ENCODE data around the gene CCDC88C. TPM values are rescaled to one million over a fixed set of nuclear protein-coding genes. Genes with fewer than 3 reads are reported as not detected.

The CCDC88C gene
- total RNA-seq, 1 experiment from 2014 or later = not detected

GRCh38 chr14:91327661-91328312 is 89.8 kb downstream of the CCDC88C start:
- DNase-seq (ENCODE audit: low read depth in 1 of 2, low spot score in 2 of 2) = no peak
- Histone ChIP-seq H3K9me3 (replicated peaks) (no peaks in the 10 kb centered on the region), H3K27ac (no peak overlapping the region), H3K27me3 (replicated peaks) (no peaks in the 10 kb centered on the region), H3K4me3 (no peak overlapping the region), H3K36me3 (no peaks in the 10 kb centered on the region), H3K4me1 (replicated peaks) (no peaks in the 10 kb centered on the region)

DNA sequence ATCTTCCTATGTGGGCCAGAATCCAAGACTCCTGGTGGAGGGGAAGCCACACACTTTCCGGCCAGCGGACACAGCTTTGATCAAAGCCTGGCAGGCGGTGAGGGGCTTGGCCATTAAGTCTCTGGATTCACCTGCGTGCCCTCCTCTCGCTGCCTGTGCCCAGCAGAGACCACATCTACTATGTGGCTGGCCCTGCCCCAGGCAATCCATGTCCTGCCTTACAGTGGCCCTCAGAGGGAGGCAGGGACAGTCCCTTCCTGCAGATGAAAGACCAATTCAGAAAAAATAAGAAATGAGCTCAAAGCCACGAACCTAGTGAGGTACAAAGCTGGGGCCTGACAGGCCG is 90.4 kb downstream of the CCDC88C start:
- Histone ChIP-seq H3K27me3 (replicated peaks) (no peaks in the 10 kb centered on the region), H3K27ac (no peak overlapping the region), H3K36me3 (no peaks in the 10 kb centered on the region), H3K4me1 (replicated peaks) (no peaks in the 10 kb centered on the region), H3K4me3 (no peak overlapping the region), H3K9me3 (replicated peaks) (no peaks in the 10 kb centered on the region)
- no peak for DNase-seq (ENCODE audit: low read depth in 1 of 2, low spot score in 2 of 2)

DNA sequence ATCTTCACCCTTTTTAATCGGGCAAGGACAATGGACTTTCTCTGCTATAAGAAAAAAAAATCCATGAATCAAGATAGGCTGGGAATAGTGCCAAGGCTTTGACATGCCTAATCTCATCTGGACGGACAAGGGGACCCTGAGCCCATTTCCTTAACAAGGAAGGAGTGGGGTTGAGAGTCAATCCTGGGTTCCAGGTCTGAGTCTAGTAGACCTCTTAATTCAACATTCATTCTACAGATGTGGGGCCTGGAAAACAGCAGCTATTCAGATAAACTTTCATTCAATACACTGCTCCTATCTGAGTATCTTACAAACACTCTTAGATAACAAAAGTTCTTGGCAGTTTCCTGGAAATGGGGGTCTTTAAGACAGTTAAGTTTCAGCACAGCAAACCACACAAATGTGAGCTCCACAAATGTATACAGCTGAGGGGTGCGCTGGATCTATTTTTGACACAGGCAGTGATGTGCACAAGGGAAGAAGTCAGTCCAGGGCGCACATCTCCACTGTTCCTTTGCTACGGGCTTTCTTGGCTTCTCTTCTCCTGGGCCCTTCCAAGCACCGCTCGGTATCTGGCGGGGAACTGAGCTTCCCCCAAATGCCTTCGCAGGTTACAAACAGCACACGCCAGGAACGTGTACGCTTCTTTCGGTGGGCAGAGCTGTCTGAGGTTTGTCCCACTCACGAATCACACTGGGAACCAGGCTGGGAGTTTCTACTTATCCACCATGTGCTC is 90.9 kb downstream of the CCDC88C start:
- H3K27ac ChIP-seq = no peak overlapping the region
- no peaks in the 10 kb centered on the region for H3K4me1 ChIP-seq (replicated peaks)

GRCh38 chr14:91324606-91325575 is 92.7 kb downstream of the CCDC88C start:
- H3K9me3 ChIP-seq (replicated peaks) = no peaks in the 10 kb centered on the region
- no peaks in the 10 kb centered on the region for H3K36me3 ChIP-seq
- no peak overlapping the region for H3K27ac ChIP-seq
- no peaks in the 10 kb centered on the region for H3K4me1 ChIP-seq (replicated peaks)
- H3K27me3 ChIP-seq (replicated peaks) = no peaks in the 10 kb centered on the region
- no peak for DNase-seq (ENCODE audit: low read depth in 1 of 2, low spot score in 2 of 2)
- no peak overlapping the region for H3K4me3 ChIP-seq

More for the DNA sequence above, 90.9 kb downstream of the CCDC88C start:
- H3K4me3 ChIP-seq = no peak overlapping the region
- H3K9me3 ChIP-seq (replicated peaks) = no peaks in the 10 kb centered on the region
- DNase-seq (ENCODE audit: low read depth in 1 of 2, low spot score in 2 of 2) = no peak
- H3K27me3 ChIP-seq (replicated peaks) = no peaks in the 10 kb centered on the region
- no peaks in the 10 kb centered on the region for H3K36me3 ChIP-seq

DNA sequence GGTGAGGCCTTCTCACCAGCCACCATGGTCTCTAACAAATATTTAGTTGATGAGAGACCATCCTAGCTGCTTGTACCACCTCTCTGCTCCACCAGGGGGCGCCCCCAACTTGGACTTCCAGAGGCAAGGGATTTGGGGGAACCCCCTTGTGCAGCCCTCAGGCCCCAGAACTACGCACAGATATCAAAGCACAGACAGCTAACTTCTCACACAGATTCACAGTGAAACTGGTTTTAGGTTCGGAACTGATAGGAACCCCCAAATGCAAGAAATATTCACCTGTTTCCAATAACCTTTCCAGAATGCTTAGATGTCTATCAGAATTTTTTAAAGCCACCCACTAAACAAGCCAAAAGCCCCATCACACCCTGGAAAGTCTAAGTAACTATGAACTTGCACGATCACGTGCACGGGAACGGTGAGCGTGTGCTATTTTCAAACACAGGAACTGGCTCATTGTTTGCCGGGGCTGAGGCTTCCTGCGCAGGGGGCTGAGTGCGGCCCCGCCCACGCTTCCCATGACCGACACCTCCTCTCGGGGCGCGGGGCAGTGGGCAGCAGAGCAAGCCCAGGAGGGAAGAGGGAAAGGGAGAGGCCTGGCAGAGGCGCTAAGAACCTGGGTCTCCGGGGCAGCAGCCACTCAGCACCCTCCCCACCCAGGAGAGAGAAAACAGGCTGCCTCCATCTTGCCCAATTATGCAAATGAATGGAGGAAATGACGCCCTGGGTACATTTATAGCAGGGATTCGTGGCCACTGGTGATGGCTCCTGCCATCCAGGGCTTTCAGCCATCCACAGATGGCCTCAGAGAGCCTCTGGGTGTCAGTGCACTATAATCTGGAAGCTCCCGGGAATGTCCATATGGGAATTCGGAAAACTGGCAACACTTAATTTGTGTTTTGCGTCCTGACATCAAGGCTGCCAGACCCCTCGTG is 93.7 kb downstream of the CCDC88C start:
- Histone ChIP-seq H3K4me1 (replicated peaks) (no peaks in the 10 kb centered on the region), H3K9me3 (replicated peaks) (no peaks in the 10 kb centered on the region), H3K27ac (no peak overlapping the region), H3K27me3 (replicated peaks) (no peaks in the 10 kb centered on the region), H3K4me3 (no peak overlapping the region), H3K36me3 (no peaks in the 10 kb centered on the region)
- DNase-seq (ENCODE audit: low read depth in 1 of 2, low spot score in 2 of 2) = peak in 1 of 2 experiments; percentile 28

DNA sequence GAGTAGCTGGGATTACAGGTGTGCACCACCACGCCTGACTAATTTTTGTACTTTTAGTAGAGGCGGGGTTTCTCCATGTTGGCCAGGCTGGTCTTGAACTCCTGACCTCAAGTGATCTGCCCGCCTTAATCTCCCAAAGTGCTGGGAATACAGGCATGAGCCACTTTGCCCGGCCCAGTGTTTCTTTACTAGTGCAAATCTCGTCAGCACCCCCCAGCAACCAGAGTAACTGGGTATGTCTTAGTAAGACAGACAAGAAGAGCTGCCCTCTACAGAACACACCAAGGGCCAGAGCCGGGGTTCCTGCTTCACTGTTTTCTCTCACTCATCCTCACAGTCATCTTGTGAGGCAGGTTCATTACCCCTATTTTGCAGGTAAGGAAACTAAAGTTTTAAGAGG is 94.6 kb downstream of the CCDC88C start:
- Histone ChIP-seq H3K9me3 (replicated peaks) (no peaks in the 10 kb centered on the region), H3K4me3 (no peak overlapping the region), H3K4me1 (replicated peaks) (no peaks in the 10 kb centered on the region), H3K27ac (no peak overlapping the region), H3K36me3 (no peaks in the 10 kb centered on the region), H3K27me3 (replicated peaks) (no peaks in the 10 kb centered on the region)
- no peak for DNase-seq (ENCODE audit: low read depth in 1 of 2, low spot score in 2 of 2)

- no peak for DNase-seq (ENCODE audit: low read depth in 1 of 2, low spot score in 2 of 2)
- Histone ChIP-seq H3K4me3 (no peak overlapping the region), H3K4me1 (replicated peaks) (no peaks in the 10 kb centered on the region), H3K27ac (no peak overlapping the region), H3K27me3 (replicated peaks) (no peaks in the 10 kb centered on the region), H3K36me3 (no peaks in the 10 kb centered on the region), H3K9me3 (replicated peaks) (no peaks in the 10 kb centered on the region)
Observed at GRCh38 chr14:91322623-91323022, 95.0 kb downstream of the CCDC88C start.

- H3K27me3 ChIP-seq (replicated peaks) = no peaks in the 10 kb centered on the region
- H3K4me3 ChIP-seq = no peak overlapping the region
- H3K4me1 ChIP-seq (replicated peaks) = no peaks in the 10 kb centered on the region
- no peaks in the 10 kb centered on the region for H3K36me3 ChIP-seq
- H3K9me3 ChIP-seq (replicated peaks) = no peaks in the 10 kb centered on the region
- no peak overlapping the region for H3K27ac ChIP-seq
- DNase-seq (ENCODE audit: low read depth in 1 of 2, low spot score in 2 of 2) = no peak
Observed at GRCh38 chr14:91321131-91321530, 96.5 kb downstream of the CCDC88C start.

DNA sequence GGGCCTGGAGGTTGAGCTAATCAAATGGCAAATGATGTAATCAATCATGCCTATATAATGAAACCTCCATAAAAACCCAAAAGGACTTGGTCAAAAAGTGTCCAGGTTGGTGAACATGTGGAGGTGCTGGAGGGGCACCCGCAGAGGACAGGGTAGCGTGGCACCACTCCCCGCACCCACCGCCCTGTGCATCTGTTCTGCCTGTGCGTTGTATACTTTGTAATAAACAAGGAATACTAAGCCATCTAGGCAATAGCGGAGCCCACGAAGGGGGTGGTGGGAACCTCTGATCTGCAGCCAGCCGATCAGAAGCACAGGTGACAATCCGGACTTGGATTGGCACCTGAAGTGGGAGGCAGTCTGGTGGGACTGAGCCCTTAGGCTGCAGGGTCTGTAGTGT is 97.4 kb downstream of the CCDC88C start:
- Histone ChIP-seq H3K36me3 (no peaks in the 10 kb centered on the region), H3K4me3 (no peak overlapping the region), H3K27me3 (replicated peaks) (no peaks in the 10 kb centered on the region), H3K4me1 (replicated peaks) (no peaks in the 10 kb centered on the region), H3K9me3 (replicated peaks) (no peaks in the 10 kb centered on the region), H3K27ac (no peak overlapping the region)
- DNase-seq (ENCODE audit: low read depth in 1 of 2, low spot score in 2 of 2) = no peak

- Histone ChIP-seq H3K27ac (no peak overlapping the region), H3K27me3 (replicated peaks) (no peaks in the 10 kb centered on the region), H3K4me1 (replicated peaks) (no peaks in the 10 kb centered on the region), H3K36me3 (no peaks in the 10 kb centered on the region), H3K9me3 (replicated peaks) (no peaks in the 10 kb centered on the region), H3K4me3 (no peak overlapping the region)
- DNase-seq (ENCODE audit: low read depth in 1 of 2, low spot score in 2 of 2) = no peak
Observed at GRCh38 chr14:91318911-91319310, 98.7 kb downstream of the CCDC88C start.

- Histone ChIP-seq H3K4me1 (replicated peaks) (no peaks in the 10 kb centered on the region), H3K9me3 (replicated peaks) (no peaks in the 10 kb centered on the region), H3K4me3 (no peak overlapping the region), H3K27ac (no peak overlapping the region), H3K36me3 (no peaks in the 10 kb centered on the region), H3K27me3 (replicated peaks) (no peaks in the 10 kb centered on the region)
- no peak for DNase-seq (ENCODE audit: low read depth in 1 of 2, low spot score in 2 of 2)
Observed at GRCh38 chr14:91317381-91318308, 100.0 kb downstream of the CCDC88C start.

GRCh38 chr14:91316761-91317160 is 100.9 kb downstream of the CCDC88C start:
- no peaks in the 10 kb centered on the region for H3K4me1 ChIP-seq (replicated peaks)
- no peaks in the 10 kb centered on the region for H3K9me3 ChIP-seq (replicated peaks)
- H3K27ac ChIP-seq = no peak overlapping the region
- no peaks in the 10 kb centered on the region for H3K27me3 ChIP-seq (replicated peaks)
- H3K36me3 ChIP-seq = no peaks in the 10 kb centered on the region
- DNase-seq (ENCODE audit: low read depth in 1 of 2, low spot score in 2 of 2) = no peak
- H3K4me3 ChIP-seq = no peak overlapping the region

Data from SJSA1 (cell line).